ENCODE results near the gene C3orf85. TPM values are rescaled to one million over a fixed set of nuclear protein-coding genes. Genes with fewer than 3 reads are reported as not detected.
"Not testable (repeated sequence)": the region's sequence is repeated elsewhere in the genome, so short reads cannot be mapped to it uniquely, and the experiment has no call there.

Gene C3orf85
- total RNA-seq, 4 donors from 2014 or later, result not detected

DNA sequence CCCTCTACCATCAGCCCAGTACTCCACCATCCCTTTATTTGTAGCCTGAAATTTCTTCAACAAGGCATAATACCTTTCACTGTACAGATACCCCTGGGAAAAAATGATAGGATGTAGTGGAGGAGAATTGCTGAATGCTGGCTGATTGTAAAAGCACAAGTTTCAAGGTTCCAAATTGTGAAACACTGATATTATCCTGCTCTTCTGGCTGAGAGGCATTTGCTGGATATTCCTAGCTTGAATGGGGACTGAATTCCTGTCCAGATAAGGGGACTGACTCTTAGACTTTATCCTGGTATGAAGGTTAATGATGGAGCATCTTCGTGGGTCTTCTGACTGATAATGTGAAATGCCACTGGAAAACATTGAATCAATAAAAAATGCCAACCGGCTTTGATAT, 9.0 kb upstream of the C3orf85 start:
- no peaks in the 10 kb centered on the region for H3K9me3 ChIP-seq
- H3K4me1 ChIP-seq, result no peaks in the 10 kb centered on the region
- TF ChIP-seq EP300 (IDR thresholded peaks at IDR 0.05) (no peak), POLR2A (IDR thresholded peaks at IDR 0.05) (no peak), CTCF (IDR thresholded peaks at IDR 0.05) (no peak)
- H3K36me3 ChIP-seq, result no peaks in the 10 kb centered on the region
- H3K27me3 ChIP-seq, result no peaks in the 10 kb centered on the region
- no peak overlapping the region for H3K27ac ChIP-seq
- WGBS, 2 donors, result 88 to 90% methylated on average over 2 of the region's 2 CpGs
- H3K4me3 ChIP-seq, result no peak overlapping the region
- no peak for DNase-seq (ENCODE audit: low spot score in 2 of 2)

GRCh38 chr3:109131276-109131675, 5.2 kb upstream of the C3orf85 start:
- Histone ChIP-seq H3K9me3 (no peaks in the 10 kb centered on the region), H3K27me3 (no peaks in the 10 kb centered on the region), H3K36me3 (no peaks in the 10 kb centered on the region), H3K4me1 (no peaks in the 10 kb centered on the region), H3K4me3 (no peak overlapping the region), H3K27ac (no peak overlapping the region)
- TF ChIP-seq EP300 (IDR thresholded peaks at IDR 0.05) (no peak), POLR2A (IDR thresholded peaks at IDR 0.05) (no peak), CTCF (IDR thresholded peaks at IDR 0.05) (no peak)
- DNase-seq (ENCODE audit: low spot score in 2 of 2), result no peak
- WGBS, 2 donors, result 70 to 72% methylated on average over 4 of the region's 4 CpGs

- Histone ChIP-seq H3K36me3 (no peaks in the 10 kb centered on the region), H3K27me3 (no peaks in the 10 kb centered on the region), H3K4me1 (no peaks in the 10 kb centered on the region), H3K4me3 (no peak overlapping the region), H3K27ac (no peak overlapping the region), H3K9me3 (no peaks in the 10 kb centered on the region)
- no peak for DNase-seq (ENCODE audit: low spot score in 2 of 2)
- TF ChIP-seq CTCF (IDR thresholded peaks at IDR 0.05) (no peak), EP300 (IDR thresholded peaks at IDR 0.05) (no peak), POLR2A (IDR thresholded peaks at IDR 0.05) (no peak)
- 77 to 79% methylated on average over 5 of the region's 5 CpGs for WGBS, 2 donors
Observed at GRCh38 chr3:109132801-109133473, 3.6 kb upstream of the C3orf85 start.

DNA sequence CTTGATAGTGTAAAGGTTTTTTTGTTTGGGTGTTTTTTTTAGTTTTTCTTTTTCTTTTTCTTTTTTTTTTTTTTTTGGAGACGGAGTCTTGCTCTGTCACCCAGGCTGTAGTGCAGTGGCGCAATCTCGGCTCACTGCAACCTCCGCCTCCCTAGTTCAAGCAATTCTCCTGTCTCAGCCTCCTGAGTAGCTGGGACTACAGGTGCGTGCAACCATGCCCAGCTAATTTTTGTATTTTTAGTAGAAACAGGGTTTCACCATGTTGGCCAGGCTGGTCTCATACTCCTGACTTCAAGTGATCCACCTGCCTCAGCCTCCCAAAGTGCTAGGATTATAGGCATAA, 3.1 kb upstream of the C3orf85 start:
- not testable (repeated sequence) for H3K27ac ChIP-seq; H3K4me3 ChIP-seq; DNase-seq (ENCODE audit: low spot score in 2 of 2); H3K27me3 ChIP-seq; H3K4me1 ChIP-seq; H3K9me3 ChIP-seq; H3K36me3 ChIP-seq
- 89 to 94% methylated on average over 5 of the region's 5 CpGs for WGBS, 2 donors

DNA sequence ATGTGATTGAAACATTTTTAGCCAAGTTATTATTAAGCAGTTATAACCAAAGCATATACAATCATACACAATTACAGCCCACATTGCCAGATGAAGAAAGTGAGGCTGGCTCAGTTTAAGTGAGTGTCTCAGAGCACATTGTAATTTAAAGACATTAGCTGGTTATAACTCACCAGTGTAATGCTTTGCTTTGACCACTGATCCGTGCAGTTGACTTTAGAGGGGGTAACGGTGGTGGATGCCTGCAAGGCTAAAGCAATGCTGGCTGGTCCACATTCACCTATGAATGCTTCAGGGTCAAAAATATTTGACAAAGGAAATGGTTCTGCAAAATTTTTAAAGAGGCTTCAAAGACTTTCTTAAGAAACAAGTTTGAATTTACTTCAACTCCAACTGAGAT, 1.2 kb downstream of the C3orf85 start:
- WGBS, 2 donors, result 44 to 45% methylated on average over 2 of the region's 2 CpGs
- TF ChIP-seq EP300 (IDR thresholded peaks at IDR 0.05) (no peak), CTCF (IDR thresholded peaks at IDR 0.05) (no peak), POLR2A (IDR thresholded peaks at IDR 0.05) (no peak)
- H3K4me3 ChIP-seq, result no peak overlapping the region
- no peaks in the 10 kb centered on the region for H3K36me3 ChIP-seq
- H3K27me3 ChIP-seq, result no peaks in the 10 kb centered on the region
- H3K9me3 ChIP-seq, result no peaks in the 10 kb centered on the region
- DNase-seq (ENCODE audit: low spot score in 2 of 2), result no peak
- no peak overlapping the region for H3K27ac ChIP-seq
- H3K4me1 ChIP-seq, result no peaks in the 10 kb centered on the region

- Histone ChIP-seq H3K36me3 (no peaks in the 10 kb centered on the region), H3K9me3 (no peaks in the 10 kb centered on the region), H3K27me3 (no peaks in the 10 kb centered on the region), H3K27ac (no peak overlapping the region), H3K4me3 (no peak overlapping the region), H3K4me1 (no peaks in the 10 kb centered on the region)
- TF ChIP-seq CTCF (IDR thresholded peaks at IDR 0.05), result no peak
- TF ChIP-seq EP300 (IDR thresholded peaks at IDR 0.05), result no peak
- no peak for TF ChIP-seq POLR2A (IDR thresholded peaks at IDR 0.05)
- 63 to 66% methylated on average over 4 of the region's 4 CpGs for WGBS, 2 donors
- no peak for DNase-seq (ENCODE audit: low spot score in 2 of 2)
Observed at GRCh38 chr3:109140318-109140717, 3.8 kb downstream of the C3orf85 start.

Measured in tibial nerve (tissue), 4 donors.